Measurements from ENCODE around the gene MIA.
"Not testable (repeated sequence)": the region's sequence is repeated elsewhere in the genome, so short reads cannot be mapped to it uniquely, and the experiment has no call there.

DNA sequence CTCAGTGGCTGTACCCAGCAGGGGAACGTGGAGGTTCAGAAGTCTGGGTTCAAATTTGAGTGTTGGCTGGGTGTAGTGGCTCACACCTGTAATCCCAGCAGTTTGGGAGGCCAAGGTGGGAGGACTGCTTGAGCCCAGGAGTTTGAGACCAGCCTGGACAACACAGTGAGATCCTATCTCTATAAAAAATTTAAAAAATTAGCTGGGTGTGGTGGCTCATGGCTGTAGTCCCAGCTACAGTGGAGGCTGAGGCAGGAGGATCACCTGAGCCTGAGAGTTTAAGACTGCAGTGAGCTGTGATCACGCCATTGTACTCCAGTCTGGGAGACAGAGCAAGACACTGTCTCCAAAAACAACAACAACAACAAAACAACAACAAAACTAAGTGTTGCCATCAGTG, 8.8 kb downstream of the MIA start:
- TF ChIP-seq, protein P1, sequence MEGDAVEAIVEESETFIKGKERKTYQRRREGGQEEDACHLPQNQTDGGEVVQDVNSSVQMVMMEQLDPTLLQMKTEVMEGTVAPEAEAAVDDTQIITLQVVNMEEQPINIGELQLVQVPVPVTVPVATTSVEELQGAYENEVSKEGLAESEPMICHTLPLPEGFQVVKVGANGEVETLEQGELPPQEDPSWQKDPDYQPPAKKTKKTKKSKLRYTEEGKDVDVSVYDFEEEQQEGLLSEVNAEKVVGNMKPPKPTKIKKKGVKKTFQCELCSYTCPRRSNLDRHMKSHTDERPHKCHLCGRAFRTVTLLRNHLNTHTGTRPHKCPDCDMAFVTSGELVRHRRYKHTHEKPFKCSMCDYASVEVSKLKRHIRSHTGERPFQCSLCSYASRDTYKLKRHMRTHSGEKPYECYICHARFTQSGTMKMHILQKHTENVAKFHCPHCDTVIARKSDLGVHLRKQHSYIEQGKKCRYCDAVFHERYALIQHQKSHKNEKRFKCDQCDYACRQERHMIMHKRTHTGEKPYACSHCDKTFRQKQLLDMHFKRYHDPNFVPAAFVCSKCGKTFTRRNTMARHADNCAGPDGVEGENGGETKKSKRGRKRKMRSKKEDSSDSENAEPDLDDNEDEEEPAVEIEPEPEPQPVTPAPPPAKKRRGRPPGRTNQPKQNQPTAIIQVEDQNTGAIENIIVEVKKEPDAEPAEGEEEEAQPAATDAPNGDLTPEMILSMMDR (IDR thresholded peaks at IDR 0.05): not testable (repeated sequence)
- TF ChIP-seq, protein P2, sequence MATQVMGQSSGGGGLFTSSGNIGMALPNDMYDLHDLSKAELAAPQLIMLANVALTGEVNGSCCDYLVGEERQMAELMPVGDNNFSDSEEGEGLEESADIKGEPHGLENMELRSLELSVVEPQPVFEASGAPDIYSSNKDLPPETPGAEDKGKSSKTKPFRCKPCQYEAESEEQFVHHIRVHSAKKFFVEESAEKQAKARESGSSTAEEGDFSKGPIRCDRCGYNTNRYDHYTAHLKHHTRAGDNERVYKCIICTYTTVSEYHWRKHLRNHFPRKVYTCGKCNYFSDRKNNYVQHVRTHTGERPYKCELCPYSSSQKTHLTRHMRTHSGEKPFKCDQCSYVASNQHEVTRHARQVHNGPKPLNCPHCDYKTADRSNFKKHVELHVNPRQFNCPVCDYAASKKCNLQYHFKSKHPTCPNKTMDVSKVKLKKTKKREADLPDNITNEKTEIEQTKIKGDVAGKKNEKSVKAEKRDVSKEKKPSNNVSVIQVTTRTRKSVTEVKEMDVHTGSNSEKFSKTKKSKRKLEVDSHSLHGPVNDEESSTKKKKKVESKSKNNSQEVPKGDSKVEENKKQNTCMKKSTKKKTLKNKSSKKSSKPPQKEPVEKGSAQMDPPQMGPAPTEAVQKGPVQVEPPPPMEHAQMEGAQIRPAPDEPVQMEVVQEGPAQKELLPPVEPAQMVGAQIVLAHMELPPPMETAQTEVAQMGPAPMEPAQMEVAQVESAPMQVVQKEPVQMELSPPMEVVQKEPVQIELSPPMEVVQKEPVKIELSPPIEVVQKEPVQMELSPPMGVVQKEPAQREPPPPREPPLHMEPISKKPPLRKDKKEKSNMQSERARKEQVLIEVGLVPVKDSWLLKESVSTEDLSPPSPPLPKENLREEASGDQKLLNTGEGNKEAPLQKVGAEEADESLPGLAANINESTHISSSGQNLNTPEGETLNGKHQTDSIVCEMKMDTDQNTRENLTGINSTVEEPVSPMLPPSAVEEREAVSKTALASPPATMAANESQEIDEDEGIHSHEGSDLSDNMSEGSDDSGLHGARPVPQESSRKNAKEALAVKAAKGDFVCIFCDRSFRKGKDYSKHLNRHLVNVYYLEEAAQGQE (IDR thresholded peaks at IDR 0.05; ENCODE audit: insufficient read depth in 1 of 2, low read depth in 2 of 2, low read length in 1 of 2): not testable (repeated sequence)
- not testable (repeated sequence) for TF ChIP-seq TCF7L2 (IDR thresholded peaks at IDR 0.05; ENCODE audit: low read depth, low read length)
